Endothelial cell (in vitro differentiated cells): Measurements from ENCODE around the gene LAMTOR2. TPM values are rescaled to one million over a fixed set of nuclear protein-coding genes. Genes with fewer than 3 reads are reported as not detected.

Source experiments
- DNase-seq: peaks from one replicate; pipeline ENCODE4 v3.0.0; 2021; ENCODE audit warnings: low spot score
- H3K27ac Mint-ChIP-seq: one replicate; pipeline ENCODE4 v1.8.0; 2021; ENCODE audit warnings: mixed read lengths, inconsistent platforms; ENCODE audit not compliant: unreplicated experiment
- H3K27me3 Mint-ChIP-seq: one replicate; pipeline ENCODE4 v1.8.0; 2021; ENCODE audit warnings: mild to moderate bottlenecking, moderate library complexity, mixed read lengths, inconsistent platforms; ENCODE audit not compliant: unreplicated experiment
- H3K36me3 Mint-ChIP-seq: one replicate; pipeline ENCODE4 v1.8.0; 2021; ENCODE audit warnings: mild to moderate bottlenecking, low read depth, mixed read lengths, inconsistent platforms; ENCODE audit not compliant: unreplicated experiment
- H3K4me1 Mint-ChIP-seq: one replicate; pipeline ENCODE4 v1.8.0; 2021; ENCODE audit warnings: mild to moderate bottlenecking, mixed read lengths, inconsistent platforms; ENCODE audit not compliant: unreplicated experiment
- H3K4me3 Mint-ChIP-seq: one replicate; pipeline ENCODE4 v1.8.0; 2021; ENCODE audit warnings: mild to moderate bottlenecking, mixed read lengths, inconsistent platforms; ENCODE audit not compliant: unreplicated experiment
- H3K9me3 Mint-ChIP-seq: one replicate; pipeline ENCODE4 v1.8.0; 2021; ENCODE audit warnings: mixed read lengths, inconsistent platforms; ENCODE audit not compliant: unreplicated experiment
- CTCF ChIP-seq: fragments of 200-600 bp; sonication (generic); IDR thresholded peaks from one replicate; pipeline ENCODE4 v1.5.0; 2021; ENCODE audit warnings: antibody characterized with exemption; ENCODE audit not compliant: unreplicated experiment
- total RNA-seq: library from RNA; stranded (reverse); fragmentation: NEBNext Ultra II Directional; extraction: Animal tissue kit (Norgen Biotek cat#: 25700); gene quantifications from one replicate; pipeline ENCODE4 v1.2.1, GENCODE V29; 2021; ENCODE audit not compliant: unreplicated experiment

The LAMTOR2 gene
- total RNA-seq, 1 donor from 2014 or later, result 82.4 TPM

- H3K4me1 Mint-ChIP-seq, result peaks cover 16% of the 10 kb centered on the region
- no peak overlapping the region for H3K27ac Mint-ChIP-seq
- peaks cover 5% of the 10 kb centered on the region for H3K36me3 Mint-ChIP-seq
- DNase-seq, result no peak
- no peaks in the 10 kb centered on the region for H3K9me3 Mint-ChIP-seq
- H3K4me3 Mint-ChIP-seq, result no peak overlapping the region
- peaks cover 6% of the 10 kb centered on the region for H3K27me3 Mint-ChIP-seq
- TF ChIP-seq CTCF, result no peak
Measured at GRCh38 chr1:156064615-156065014, 10.0 kb downstream of the LAMTOR2 start.

GRCh38 chr1:156065212-156065611, 10.6 kb downstream of the LAMTOR2 start:
- TF ChIP-seq CTCF, result no peak
- Mint-ChIP-seq H3K4me1 (peaks cover 22% of the 10 kb centered on the region), H3K4me3 (no peak overlapping the region), H3K27ac (no peak overlapping the region), H3K9me3 (no peaks in the 10 kb centered on the region), H3K27me3 (peaks cover 6% of the 10 kb centered on the region), H3K36me3 (peaks cover 5% of the 10 kb centered on the region)
- DNase-seq, result no peak

- H3K4me3 Mint-ChIP-seq, result no peak overlapping the region
- H3K9me3 Mint-ChIP-seq, result no peaks in the 10 kb centered on the region
- no peak for TF ChIP-seq CTCF
- no peak overlapping the region for H3K27ac Mint-ChIP-seq
- peaks cover 26% of the 10 kb centered on the region for H3K4me1 Mint-ChIP-seq
- DNase-seq, result no peak
- peaks cover 8% of the 10 kb centered on the region for H3K27me3 Mint-ChIP-seq
- H3K36me3 Mint-ChIP-seq, result peaks cover 5% of the 10 kb centered on the region
Measured at GRCh38 chr1:156065871-156066270, 11.3 kb downstream of the LAMTOR2 start.

GRCh38 chr1:156067262-156067661, 12.7 kb downstream of the LAMTOR2 start:
- H3K9me3 Mint-ChIP-seq, result no peaks in the 10 kb centered on the region
- peak overlapping the region; percentile 53 for H3K4me3 Mint-ChIP-seq
- peaks cover 9% of the 10 kb centered on the region for H3K36me3 Mint-ChIP-seq
- peaks cover 7% of the 10 kb centered on the region for H3K27me3 Mint-ChIP-seq
- H3K4me1 Mint-ChIP-seq, result peaks cover 25% of the 10 kb centered on the region
- peak overlapping the region; percentile 38 for H3K27ac Mint-ChIP-seq
- TF ChIP-seq CTCF, result no peak
- no peak for DNase-seq

- Mint-ChIP-seq H3K4me1 (peaks cover 35% of the 10 kb centered on the region), H3K9me3 (no peaks in the 10 kb centered on the region), H3K4me3 (no peak overlapping the region), H3K36me3 (peaks cover 17% of the 10 kb centered on the region), H3K27ac (peak overlapping the region; percentile 85), H3K27me3 (peaks cover 7% of the 10 kb centered on the region)
- DNase-seq, result no peak
- TF ChIP-seq CTCF, result no peak
Measured at GRCh38 chr1:156069490-156070455, 15.2 kb downstream of the LAMTOR2 start.
